ENCODE data around the gene TSKS. TPM values are rescaled to one million over a fixed set of nuclear protein-coding genes. Genes with fewer than 3 reads are reported as not detected.
A peak's percentile ranks its signal among the peaks of the same experiment; 100 is the strongest.

The TSKS gene
- total RNA-seq, 1 donor from 2014 or later: not detected

- no peaks in the 10 kb centered on the region for H3K27me3 Mint-ChIP-seq
- no peak overlapping the region for H3K4me3 Mint-ChIP-seq
- H3K4me1 Mint-ChIP-seq (ENCODE audit: unreplicated experiment): peaks cover 9% of the 10 kb centered on the region
- TF ChIP-seq, protein P1, sequence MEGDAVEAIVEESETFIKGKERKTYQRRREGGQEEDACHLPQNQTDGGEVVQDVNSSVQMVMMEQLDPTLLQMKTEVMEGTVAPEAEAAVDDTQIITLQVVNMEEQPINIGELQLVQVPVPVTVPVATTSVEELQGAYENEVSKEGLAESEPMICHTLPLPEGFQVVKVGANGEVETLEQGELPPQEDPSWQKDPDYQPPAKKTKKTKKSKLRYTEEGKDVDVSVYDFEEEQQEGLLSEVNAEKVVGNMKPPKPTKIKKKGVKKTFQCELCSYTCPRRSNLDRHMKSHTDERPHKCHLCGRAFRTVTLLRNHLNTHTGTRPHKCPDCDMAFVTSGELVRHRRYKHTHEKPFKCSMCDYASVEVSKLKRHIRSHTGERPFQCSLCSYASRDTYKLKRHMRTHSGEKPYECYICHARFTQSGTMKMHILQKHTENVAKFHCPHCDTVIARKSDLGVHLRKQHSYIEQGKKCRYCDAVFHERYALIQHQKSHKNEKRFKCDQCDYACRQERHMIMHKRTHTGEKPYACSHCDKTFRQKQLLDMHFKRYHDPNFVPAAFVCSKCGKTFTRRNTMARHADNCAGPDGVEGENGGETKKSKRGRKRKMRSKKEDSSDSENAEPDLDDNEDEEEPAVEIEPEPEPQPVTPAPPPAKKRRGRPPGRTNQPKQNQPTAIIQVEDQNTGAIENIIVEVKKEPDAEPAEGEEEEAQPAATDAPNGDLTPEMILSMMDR (conservative IDR thresholded peaks at IDR 0.05): no peak
- peaks cover 6% of the 10 kb centered on the region for H3K36me3 Mint-ChIP-seq
- DNase-seq (ENCODE audit: extremely low spot score, unreplicated experiment): no peak
- no peak overlapping the region for H3K27ac Mint-ChIP-seq
- H3K9me3 Mint-ChIP-seq: no peaks in the 10 kb centered on the region
Measured at GRCh38 chr19:49803529-49803856, 40.4 kb upstream of the TSKS start.

DNA sequence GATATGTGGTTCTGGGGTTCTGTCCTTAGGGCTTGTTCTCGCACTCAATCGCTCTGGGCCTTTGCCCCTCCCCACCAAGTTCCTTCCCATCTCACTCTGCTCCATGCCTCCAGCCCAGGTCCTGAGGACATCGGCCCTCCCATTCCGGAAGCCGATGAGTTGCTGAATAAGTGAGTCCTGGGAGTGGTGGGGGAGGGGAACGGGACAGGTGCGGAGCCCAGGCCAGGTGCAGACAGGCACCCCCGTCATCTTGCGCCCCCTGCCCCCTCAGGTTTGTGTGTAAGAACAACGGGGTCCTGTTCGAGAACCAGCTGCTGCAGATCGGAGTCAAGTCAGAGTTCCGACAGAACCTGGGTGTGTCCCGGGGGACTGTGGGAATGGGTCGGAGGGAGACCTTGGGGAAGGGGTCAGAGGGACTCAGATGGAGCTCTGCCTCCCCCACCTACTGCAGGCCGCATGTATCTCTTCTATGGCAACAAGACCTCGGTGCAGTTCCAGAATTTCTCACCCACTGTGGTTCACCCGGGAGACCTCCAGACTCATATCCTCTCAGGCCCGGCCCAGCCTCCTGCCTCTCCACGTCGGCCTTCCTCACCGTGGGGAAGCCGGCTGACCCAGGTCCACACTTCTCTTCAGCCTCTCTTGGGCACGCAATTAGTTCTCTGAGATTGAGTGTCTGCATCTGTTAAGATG lies 39.9 kb upstream of the TSKS start:
- H3K36me3 Mint-ChIP-seq: peaks cover 6% of the 10 kb centered on the region
- H3K27ac Mint-ChIP-seq: no peak overlapping the region
- H3K4me1 Mint-ChIP-seq (ENCODE audit: unreplicated experiment): peaks cover 9% of the 10 kb centered on the region
- no peak for DNase-seq (ENCODE audit: extremely low spot score, unreplicated experiment)
- no peak overlapping the region for H3K4me3 Mint-ChIP-seq
- no peaks in the 10 kb centered on the region for H3K9me3 Mint-ChIP-seq
- TF ChIP-seq, protein P1 (conservative IDR thresholded peaks at IDR 0.05): no peak
- no peaks in the 10 kb centered on the region for H3K27me3 Mint-ChIP-seq

DNA sequence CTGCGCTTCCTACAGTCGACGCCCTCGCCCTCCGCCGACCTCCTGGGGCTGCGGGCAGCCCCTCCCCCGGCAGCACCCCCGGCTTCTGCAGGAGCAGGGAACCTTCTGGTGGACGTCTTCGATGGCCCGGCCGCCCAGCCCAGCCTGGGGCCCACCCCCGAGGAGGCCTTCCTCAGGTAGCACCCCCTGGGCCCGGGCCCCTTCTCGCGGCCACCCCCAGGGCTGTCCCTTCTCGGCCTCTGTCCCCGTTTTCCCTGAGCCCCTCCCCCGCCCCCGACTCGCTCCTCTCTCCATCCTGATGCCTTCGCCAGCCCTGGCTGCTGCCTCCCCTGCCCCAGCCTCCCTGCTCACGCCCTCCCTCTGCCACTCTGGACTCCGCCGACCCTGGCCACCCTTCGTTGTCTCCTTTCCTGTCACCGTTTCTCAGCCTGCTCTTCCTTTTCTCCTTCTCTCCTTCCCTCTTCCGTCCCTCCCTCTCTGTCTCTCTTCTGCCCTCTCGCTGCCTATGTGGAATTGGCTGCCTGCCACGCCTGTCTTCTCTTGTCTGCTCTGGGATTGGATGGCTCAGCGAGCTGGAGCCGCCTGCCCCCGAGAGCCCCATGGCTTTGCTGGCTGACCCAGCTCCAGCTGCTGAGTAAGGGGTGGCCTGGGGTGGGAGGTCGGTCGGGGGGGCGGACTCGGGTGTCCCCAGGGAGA lies 39.0 kb upstream of the TSKS start:
- H3K4me3 Mint-ChIP-seq: peak overlapping the region; percentile 67
- no peaks in the 10 kb centered on the region for H3K27me3 Mint-ChIP-seq
- TF ChIP-seq, protein P1 (conservative IDR thresholded peaks at IDR 0.05): peak; percentile 23
- H3K36me3 Mint-ChIP-seq: peaks cover 6% of the 10 kb centered on the region
- H3K9me3 Mint-ChIP-seq: no peaks in the 10 kb centered on the region
- no peak overlapping the region for H3K27ac Mint-ChIP-seq
- no peak for DNase-seq (ENCODE audit: extremely low spot score, unreplicated experiment)
- peaks cover 9% of the 10 kb centered on the region for H3K4me1 Mint-ChIP-seq (ENCODE audit: unreplicated experiment)

GRCh38 chr19:49801401-49801888 lies 38.3 kb upstream of the TSKS start:
- Mint-ChIP-seq H3K36me3 (peaks cover 9% of the 10 kb centered on the region), H3K4me1 (ENCODE audit: unreplicated experiment) (peaks cover 8% of the 10 kb centered on the region), H3K27me3 (no peaks in the 10 kb centered on the region), H3K9me3 (no peaks in the 10 kb centered on the region), H3K27ac (no peak overlapping the region), H3K4me3 (no peak overlapping the region)
- TF ChIP-seq, protein P1 (conservative IDR thresholded peaks at IDR 0.05): no peak
- DNase-seq (ENCODE audit: extremely low spot score, unreplicated experiment): no peak

- peaks cover 4% of the 10 kb centered on the region for H3K4me1 Mint-ChIP-seq (ENCODE audit: unreplicated experiment)
- no peak overlapping the region for H3K4me3 Mint-ChIP-seq
- H3K36me3 Mint-ChIP-seq: peaks cover 5% of the 10 kb centered on the region
- H3K27me3 Mint-ChIP-seq: no peaks in the 10 kb centered on the region
- no peaks in the 10 kb centered on the region for H3K9me3 Mint-ChIP-seq
- no peak for DNase-seq (ENCODE audit: extremely low spot score, unreplicated experiment)
- TF ChIP-seq, protein P1 (conservative IDR thresholded peaks at IDR 0.05): no peak
- no peak overlapping the region for H3K27ac Mint-ChIP-seq
Measured at GRCh38 chr19:49800771-49801170, 37.7 kb upstream of the TSKS start.

All from type B pancreatic cell (in vitro differentiated cells).